H9 (cell line): ENCODE measurements around the gene ANKFY1. TPM values are rescaled to one million over a fixed set of nuclear protein-coding genes. Genes with fewer than 3 reads are reported as not detected.

Experiments used
- DNase-seq: peaks from one replicate; pipeline ENCODE4 v3.0.0-alpha.2; 2017
- H2AFZ ChIP-seq: one replicate; pipeline ENCODE4 v1.6.1; 2013; ENCODE audit warnings: mild to moderate bottlenecking, low read length, control low read depth, moderate library complexity
- H2AK5ac ChIP-seq: 2 replicates; pipeline ENCODE4 v1.6.1; 2013; ENCODE audit warnings: low read length, control low read depth, mixed read lengths; ENCODE audit not compliant: insufficient read length
- H2BK120ac ChIP-seq: one replicate; pipeline ENCODE4 v1.6.1; 2013; ENCODE audit warnings: low read depth, mild to moderate bottlenecking, low read length, control low read depth, inconsistent platforms; ENCODE audit not compliant: poor library complexity, severe bottlenecking
- H2BK12ac ChIP-seq: 2 replicates; pipeline ENCODE4 v1.6.1; 2013; ENCODE audit warnings: low read length, control low read depth, mixed read lengths, low read depth; ENCODE audit not compliant: insufficient read length
- H2BK15ac ChIP-seq: 2 replicates; pipeline ENCODE4 v1.6.1; 2013; ENCODE audit warnings: low read depth, low read length, control low read depth
- H2BK20ac ChIP-seq: one replicate; pipeline ENCODE4 v1.6.1; 2013; ENCODE audit warnings: low read depth, mild to moderate bottlenecking, low read length, control low read depth, inconsistent platforms; ENCODE audit not compliant: poor library complexity, severe bottlenecking
- H2BK5ac ChIP-seq: 2 replicates; pipeline ENCODE4 v1.6.1; 2013; ENCODE audit warnings: low read length, control low read depth, mixed read lengths; ENCODE audit not compliant: insufficient read length
- H3K14ac ChIP-seq: 2 replicates; pipeline ENCODE4 v1.6.1; 2013; ENCODE audit warnings: low read length, control low read depth; ENCODE audit not compliant: insufficient read depth
- H3K18ac ChIP-seq: 2 replicates; pipeline ENCODE4 v1.6.1; 2013; ENCODE audit warnings: low read depth, mild to moderate bottlenecking, mixed read lengths, low read length, control low read depth; ENCODE audit not compliant: insufficient read length
- H3K23ac ChIP-seq: 2 replicates; pipeline ENCODE4 v1.6.1; 2013; ENCODE audit warnings: low read length, control low read depth, mixed read lengths, low read depth; ENCODE audit not compliant: insufficient read length
- H3K23me2 ChIP-seq: 2 replicates; pipeline ENCODE4 v1.6.1; 2013; ENCODE audit warnings: low read depth, mild to moderate bottlenecking, mixed read lengths, low read length, control low read depth; ENCODE audit not compliant: insufficient read length, poor library complexity, severe bottlenecking
- H3K27ac ChIP-seq: 2 replicates; pipeline ENCODE4 v1.5.1; 2013; ENCODE audit warnings: low read length, control low read depth, mixed read lengths, low read depth; ENCODE audit not compliant: insufficient read length
- H3K27me3 ChIP-seq: 2 replicates; pipeline ENCODE4 v1.6.1; 2013; ENCODE audit warnings: low read length, control low read depth, inconsistent platforms; ENCODE audit not compliant: insufficient read depth
- H3K4ac ChIP-seq: 2 replicates; pipeline ENCODE4 v1.6.1; 2013; ENCODE audit warnings: low read depth, mild to moderate bottlenecking, control low read depth, inconsistent platforms, low read length, moderate library complexity
- H3K4me1 ChIP-seq: 2 replicates; pipeline ENCODE4 v1.6.1; 2013; ENCODE audit warnings: low read length, control low read depth, inconsistent platforms; ENCODE audit not compliant: insufficient read depth
- H3K4me2 ChIP-seq: 2 replicates; pipeline ENCODE4 v1.6.1; 2013; ENCODE audit warnings: low read length, control low read depth, mixed read lengths; ENCODE audit not compliant: insufficient read length, insufficient read depth
- H3K56ac ChIP-seq: 2 replicates; pipeline ENCODE4 v1.6.1; 2013; ENCODE audit warnings: low read depth, mild to moderate bottlenecking, mixed read lengths, low read length, control low read depth; ENCODE audit not compliant: insufficient read length
- H3K79me1 ChIP-seq: 2 replicates; pipeline ENCODE4 v1.6.1; 2013; ENCODE audit warnings: low read depth, mild to moderate bottlenecking, moderate library complexity, low read length, control low read depth, inconsistent platforms; ENCODE audit not compliant: insufficient read depth, poor library complexity, severe bottlenecking
- H3K79me2 ChIP-seq: 2 replicates; pipeline ENCODE4 v1.6.1; 2013; ENCODE audit warnings: low read length, control low read depth, inconsistent platforms; ENCODE audit not compliant: insufficient read depth
- H3K9ac ChIP-seq: 2 replicates; pipeline ENCODE4 v1.6.1; 2013; ENCODE audit warnings: low read length, control low read depth, mixed read lengths; ENCODE audit not compliant: insufficient read length; ENCODE audit errors: extremely low read depth
- H3K9me3 ChIP-seq: one replicate; pipeline ENCODE4 v1.6.1; 2013; ENCODE audit warnings: low read depth, low read length, inconsistent platforms; ENCODE audit not compliant: control insufficient read depth
- H3T11ph ChIP-seq: one replicate; pipeline ENCODE4 v1.6.1; 2013; ENCODE audit warnings: mild to moderate bottlenecking, low read length, control low read depth, inconsistent platforms
- H4K20me1 ChIP-seq: one replicate; pipeline ENCODE4 v1.6.1; 2013; ENCODE audit not compliant: control insufficient read depth, insufficient read length, insufficient read depth
- H4K5ac ChIP-seq: 2 replicates; pipeline ENCODE4 v1.6.1; 2013; ENCODE audit warnings: low read depth, mild to moderate bottlenecking, mixed read lengths, low read length, control low read depth; ENCODE audit not compliant: insufficient read length
- H4K8ac ChIP-seq: replicated peaks from 2 replicates; pipeline ENCODE4 v1.6.1; 2013; ENCODE audit warnings: low read length, control low read depth, mixed read lengths, low read depth; ENCODE audit not compliant: insufficient read length
- H4K91ac ChIP-seq: 2 replicates; pipeline ENCODE4 v1.6.1; 2013; ENCODE audit warnings: low read depth, mild to moderate bottlenecking, moderate library complexity, mixed read lengths, low read length, control low read depth; ENCODE audit not compliant: insufficient read length
- H3K27ac Mint-ChIP-seq, 3 experiments: 2 replicates in 2 of 3; 3 replicates in 1 of 3; pipeline ENCODE4 v1.8.0; 2020 to 2021; ENCODE audit warnings: mixed read lengths in 3 of 3, mild to moderate bottlenecking in 1 of 3, moderate library complexity in 1 of 3
- H3K27me3 Mint-ChIP-seq: 2 replicates; pipeline ENCODE4 v1.8.0; 2021; ENCODE audit warnings: low read depth, mild to moderate bottlenecking, moderate library complexity, mixed read lengths
- H3K36me3 Mint-ChIP-seq, 3 experiments: 2 replicates in 2 of 3; 3 replicates in 1 of 3; pipeline ENCODE4 v1.8.0; 2020 to 2021; ENCODE audit warnings: low read depth in 3 of 3, mixed read lengths in 3 of 3; ENCODE audit not compliant: insufficient read depth in 1 of 3
- H3K4me1 Mint-ChIP-seq, 2 experiments: 2 replicates each; pipeline ENCODE4 v1.8.0; 2020; ENCODE audit warnings: mixed read lengths in 2 of 2
- H3K4me3 Mint-ChIP-seq, 2 experiments: 2 replicates in 1 of 2; 3 replicates in 1 of 2; pipeline ENCODE4 v1.8.0; 2020 to 2021; ENCODE audit warnings: mild to moderate bottlenecking in 2 of 2, mixed read lengths in 2 of 2, moderate library complexity in 1 of 2
- H3K9me3 Mint-ChIP-seq, 2 experiments: 2 replicates in 1 of 2; 3 replicates in 1 of 2; pipeline ENCODE4 v1.8.0; 2020; ENCODE audit warnings: mild to moderate bottlenecking in 2 of 2, mixed read lengths in 2 of 2, moderate library complexity in 1 of 2
- WGBS: extraction: QIAGEN DNeasy Blood & Tissue Kit; methylation state at CpG from one replicate; pipeline ENCODE4 v1.1.7; 2013; ENCODE audit warnings: missing lambda C conversion rate, low lambda C conversion rate, mixed read lengths; ENCODE audit not compliant: insufficient read length; ENCODE audit errors: extremely low coverage; 5-methylcytosine and 5-hydroxymethylcytosine counted together
- total RNA-seq: library from RNA; stranded (reverse); gene quantifications from 2 replicates; pipeline ENCODE4 v1.2.1, GENCODE V29; 2021
- TF ChIP-seq, protein P1 (sequence below): fragments of 200-600 bp; sonication (generic); conservative IDR thresholded peaks from 3 replicates; pipeline ENCODE4 v1.8.0; 2021; ENCODE audit warnings: antibody characterized with exemption, mild to moderate bottlenecking

ANKFY1 gene
- total RNA-seq, 1 experiment from 2014 or later: 51.9 TPM

DNA sequence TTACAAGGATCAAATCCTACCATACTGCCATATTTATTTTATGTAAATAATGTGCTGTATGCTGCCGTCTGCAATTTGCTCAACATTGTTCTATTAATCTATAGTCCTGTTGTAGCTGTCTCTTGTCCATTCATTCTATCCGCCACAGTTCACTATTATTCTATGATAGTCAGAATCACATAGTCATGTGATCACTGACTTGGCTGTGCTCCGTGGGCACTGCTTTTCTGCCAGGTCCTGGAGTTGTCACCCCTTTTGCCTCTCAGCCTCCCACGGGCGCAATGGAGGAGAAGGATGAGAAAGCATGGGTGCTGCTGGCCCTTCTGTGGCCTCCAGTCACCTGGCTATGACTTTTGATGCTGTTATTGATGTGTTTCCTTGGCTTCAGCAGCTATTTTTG, 37.3 kb upstream of the ANKFY1 start:
- H3T11ph ChIP-seq: no peak overlapping the region
- H3K23me2 ChIP-seq: no peaks in the 10 kb centered on the region
- no peaks in the 10 kb centered on the region for H3K27me3 ChIP-seq
- H2BK20ac ChIP-seq: no peak overlapping the region
- H4K91ac ChIP-seq: no peak overlapping the region
- H3K56ac ChIP-seq: no peak overlapping the region
- no peak overlapping the region for H2BK120ac ChIP-seq
- H4K8ac ChIP-seq: no peak overlapping the region
- no peak overlapping the region for H3K14ac ChIP-seq
- no peak overlapping the region for H3K18ac ChIP-seq
- H3K9me3 Mint-ChIP-seq: no peaks in the 10 kb centered on the region
- no peak overlapping the region for H3K4me3 Mint-ChIP-seq
- no peak overlapping the region for H3K4me2 ChIP-seq
- H3K9me3 ChIP-seq: no peaks in the 10 kb centered on the region
- H2BK12ac ChIP-seq: no peak overlapping the region
- H2AFZ ChIP-seq: no peak overlapping the region
- no peak overlapping the region for H3K4ac ChIP-seq
- H3K27ac ChIP-seq: no peak overlapping the region
- no peak overlapping the region for H2BK5ac ChIP-seq
- peaks cover 17 to 24% of the 10 kb centered on the region in 2 experiments for H3K4me1 Mint-ChIP-seq
- H2BK15ac ChIP-seq: no peak overlapping the region
- WGBS: no CpG with 5 or more reads among the region's 5 CpGs
- H3K4me1 ChIP-seq: no peaks in the 10 kb centered on the region
- H3K79me1 ChIP-seq: peaks cover 6% of the 10 kb centered on the region
- peak overlapping the region in 1 of 3 experiments; percentile 37; a peak in 2 of 7 replicates for H3K27ac Mint-ChIP-seq
- DNase-seq: no peak
- H2AK5ac ChIP-seq: no peak overlapping the region
- H4K20me1 ChIP-seq: no peaks in the 10 kb centered on the region
- H3K23ac ChIP-seq: no peak overlapping the region
- TF ChIP-seq, protein P1, sequence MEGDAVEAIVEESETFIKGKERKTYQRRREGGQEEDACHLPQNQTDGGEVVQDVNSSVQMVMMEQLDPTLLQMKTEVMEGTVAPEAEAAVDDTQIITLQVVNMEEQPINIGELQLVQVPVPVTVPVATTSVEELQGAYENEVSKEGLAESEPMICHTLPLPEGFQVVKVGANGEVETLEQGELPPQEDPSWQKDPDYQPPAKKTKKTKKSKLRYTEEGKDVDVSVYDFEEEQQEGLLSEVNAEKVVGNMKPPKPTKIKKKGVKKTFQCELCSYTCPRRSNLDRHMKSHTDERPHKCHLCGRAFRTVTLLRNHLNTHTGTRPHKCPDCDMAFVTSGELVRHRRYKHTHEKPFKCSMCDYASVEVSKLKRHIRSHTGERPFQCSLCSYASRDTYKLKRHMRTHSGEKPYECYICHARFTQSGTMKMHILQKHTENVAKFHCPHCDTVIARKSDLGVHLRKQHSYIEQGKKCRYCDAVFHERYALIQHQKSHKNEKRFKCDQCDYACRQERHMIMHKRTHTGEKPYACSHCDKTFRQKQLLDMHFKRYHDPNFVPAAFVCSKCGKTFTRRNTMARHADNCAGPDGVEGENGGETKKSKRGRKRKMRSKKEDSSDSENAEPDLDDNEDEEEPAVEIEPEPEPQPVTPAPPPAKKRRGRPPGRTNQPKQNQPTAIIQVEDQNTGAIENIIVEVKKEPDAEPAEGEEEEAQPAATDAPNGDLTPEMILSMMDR: no peak
- no peaks in the 10 kb centered on the region for H3K27me3 Mint-ChIP-seq
- no peak overlapping the region for H3K9ac ChIP-seq
- H3K79me2 ChIP-seq: peaks cover 10% of the 10 kb centered on the region; the same call in 1 of the 2 replicates
- peaks cover 23 to 69% (median 59%) of the 10 kb centered on the region in 3 experiments; a peak in 6 of 7 replicates for H3K36me3 Mint-ChIP-seq
- H4K5ac ChIP-seq: no peak overlapping the region
